Right cardiac atrium (tissue), 5 donors: ENCODE results near the gene TACSTD2. TPM values are rescaled to one million over a fixed set of nuclear protein-coding genes. Genes with fewer than 3 reads are reported as not detected.
"Not testable (repeated sequence)": the region's sequence is repeated elsewhere in the genome, so short reads cannot be mapped to it uniquely, and the experiment has no call there.

ENCODE experiments used
- ATAC-seq, 2 donors: fragments of 200-7000 bp; cut with Tn5 transposase; one replicate each; pipeline versions ENCODE4 v1.8.0 to v1.9.1; 2020; ENCODE audit warnings: moderate library complexity in 2 of 2, mild to moderate bottlenecking in 1 of 2
- DNase-seq, 3 donors: peaks; one replicate each; pipeline ENCODE4 v3.0.0-alpha.2; 2020
- H3K27ac ChIP-seq: one replicate; pipeline ENCODE4 v1.5.1; 2013; ENCODE audit warnings: mild to moderate bottlenecking, low read length, control low read depth, moderate library complexity
- H3K27me3 ChIP-seq: one replicate; pipeline ENCODE4 v1.6.1; 2013; ENCODE audit not compliant: control insufficient read depth, insufficient read depth
- H3K4me1 ChIP-seq: one replicate; pipeline ENCODE4 v1.6.1; 2013; ENCODE audit warnings: low read length; ENCODE audit not compliant: control insufficient read depth, insufficient read depth
- H3K4me3 ChIP-seq: one replicate; pipeline ENCODE4 v1.5.1; 2013; ENCODE audit warnings: low read length, control low read depth
- H3K9me3 ChIP-seq: one replicate; pipeline ENCODE4 v1.6.1; 2013; ENCODE audit warnings: low read length; ENCODE audit not compliant: control insufficient read depth
- WGBS: extraction: QIAGEN DNeasy Blood & Tissue Kit; methylation state at CpG from one replicate; pipeline ENCODE4 v1.1.7; 2013; 5-methylcytosine and 5-hydroxymethylcytosine counted together
- intact Hi-C, 4 donors: fragments of 100-400 bp; cut with DNase I; formaldehyde crosslinking; loops; one replicate each; pipeline versions ENCODE4 v1.11.0 to v1.14.0; 2022 to 2023
- polyA plus RNA-seq: library from polyadenylated mRNA; stranded (reverse); fragments of 200-250 nt; gene quantifications from one replicate; pipeline ENCODE4 v1.2.3, GENCODE V29; 2013
- total RNA-seq, 4 donors: library from RNA; stranded (reverse); fragmentation: NEBNext Ultra II Directional; extraction: Animal tissue kit (Norgen Biotek cat#: 25700); gene quantifications; one replicate each; pipeline ENCODE4 v1.2.1, GENCODE V29; 2021
- donor health status: healthy with polysubstance abuse.
- donor health status: DM: no; HTN: yes; CAD: no.
- donor health status: DM: no; HTN: no; CAD: no.
- donor health status: DM: no; HTN: yes; CAD: no; lungs with severe emphysema.
- donor health status: DM: yes; HTN: yes; CAD: no.

Gene TACSTD2
- total and polyA plus RNA-seq, 5 donors, result 0.09 to 0.33 (median 0.15) TPM

DNA sequence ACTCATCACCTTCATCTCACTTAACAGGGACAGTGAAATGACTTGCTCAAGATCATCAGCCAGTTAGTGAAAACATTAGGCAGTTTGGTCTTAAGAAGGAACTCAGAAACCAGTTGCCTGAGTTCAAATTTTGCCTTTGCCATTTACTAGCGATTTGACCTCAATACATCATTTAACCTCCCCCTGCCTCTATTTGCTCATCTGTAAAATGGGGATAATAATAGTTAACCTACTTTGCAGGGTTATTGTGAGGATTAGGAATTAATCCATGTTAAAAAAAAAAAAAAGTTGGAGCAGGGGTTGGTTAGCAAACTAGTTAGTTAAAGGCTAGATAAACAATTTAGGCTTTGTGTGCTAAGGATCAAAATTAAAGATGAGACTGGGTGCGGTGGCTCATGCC lies 10.6 kb upstream of the TACSTD2 start:
- Histone ChIP-seq H3K27me3 (no peaks in the 10 kb centered on the region), H3K4me1 (peaks cover 7% of the 10 kb centered on the region), H3K27ac (no peak overlapping the region), H3K9me3 (no peaks in the 10 kb centered on the region), H3K4me3 (no peak overlapping the region)
- no peak for ATAC-seq
- intact Hi-C loops, result no loop called here
- WGBS, result 90% methylated on average over 2 of the region's 2 CpGs
- no peak for DNase-seq

DNA sequence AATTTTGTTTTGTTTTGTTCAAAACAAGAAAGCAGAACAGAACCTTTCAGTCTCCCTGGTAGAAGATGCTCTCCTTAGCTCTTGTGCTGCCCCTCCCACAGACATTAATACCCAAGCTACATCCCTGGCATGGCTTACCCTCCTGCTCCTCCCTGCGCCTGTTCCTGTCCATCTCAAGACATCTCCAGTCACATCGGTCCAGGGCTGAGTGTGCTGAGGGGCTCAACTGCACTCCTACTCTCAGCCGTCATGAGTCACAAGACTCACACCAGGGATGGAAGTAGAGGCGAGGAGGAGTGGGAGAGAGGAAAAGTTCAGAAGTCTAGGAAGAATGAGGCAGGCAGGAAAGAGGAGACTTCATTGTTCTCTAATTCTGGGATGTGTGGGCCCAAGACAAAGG lies 9.2 kb upstream of the TACSTD2 start:
- no peak overlapping the region for H3K27ac ChIP-seq
- no peak for ATAC-seq

DNA sequence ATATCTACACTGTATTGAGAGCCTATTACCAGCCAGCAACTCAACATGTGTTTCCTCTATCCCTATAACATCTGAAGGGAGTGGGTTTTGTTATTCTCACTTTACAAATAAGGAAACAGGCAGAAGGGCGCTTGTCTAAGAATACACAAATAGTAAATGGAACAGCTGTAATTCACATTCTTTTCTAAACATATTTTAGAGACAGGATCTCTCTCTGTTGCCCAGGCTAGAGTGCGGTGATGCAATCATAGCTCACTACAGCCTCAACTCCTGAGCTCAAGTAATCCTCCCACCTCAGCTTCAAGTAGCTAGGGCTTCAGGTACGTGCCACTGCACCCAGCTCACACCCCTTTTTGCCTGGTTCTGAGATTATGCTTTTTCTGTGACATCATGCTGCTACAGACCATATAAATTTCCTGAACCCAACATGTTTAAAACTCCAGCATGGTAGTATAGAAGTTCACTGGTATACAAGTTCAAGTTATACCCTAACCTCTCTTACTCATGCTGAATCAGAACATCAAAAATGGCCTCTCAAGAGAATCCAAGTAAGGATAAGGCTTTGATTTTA lies 8.6 kb upstream of the TACSTD2 start:
- WGBS, result 38% methylated on average over 3 of the region's 3 CpGs
- intact Hi-C loops, result no loop called here

More for the DNA sequence above, 9.2 kb upstream of the TACSTD2 start:
- peaks cover 4% of the 10 kb centered on the region for H3K4me1 ChIP-seq
- no peaks in the 10 kb centered on the region for H3K27me3 ChIP-seq
- intact Hi-C loops, result no loop called here
- no peak for DNase-seq
- 71% methylated on average over 4 of the region's 4 CpGs for WGBS
- H3K4me3 ChIP-seq, result no peak overlapping the region
- H3K9me3 ChIP-seq, result no peaks in the 10 kb centered on the region

DNA sequence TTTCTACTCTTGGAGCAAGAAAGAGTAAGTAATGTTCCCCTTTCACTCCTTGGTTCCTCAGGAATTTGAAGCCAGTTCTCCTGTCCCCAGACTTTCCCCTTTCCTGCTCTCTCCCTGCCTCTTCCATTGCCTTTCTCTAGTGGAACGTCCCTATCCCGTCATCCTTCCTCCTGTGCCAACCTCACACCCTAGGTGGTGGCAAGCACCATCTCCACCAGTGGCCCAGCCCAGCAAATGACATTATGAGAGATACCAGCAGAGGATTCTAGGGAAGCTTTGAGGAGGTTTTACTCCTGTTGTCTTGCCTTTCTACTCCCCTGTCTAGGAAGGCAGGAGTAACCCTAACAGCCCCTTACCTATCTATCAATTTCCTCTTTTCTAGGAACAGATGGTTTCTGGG lies 8.1 kb upstream of the TACSTD2 start:
- H3K4me1 ChIP-seq, result peaks cover 4% of the 10 kb centered on the region
- no peaks in the 10 kb centered on the region for H3K9me3 ChIP-seq
- 25% methylated on average over 2 of the region's 2 CpGs for WGBS
- H3K27me3 ChIP-seq, result no peaks in the 10 kb centered on the region
- no peak overlapping the region for H3K27ac ChIP-seq
- no peak for DNase-seq
- intact Hi-C loops, result no loop called here
- ATAC-seq, result no peak
- no peak overlapping the region for H3K4me3 ChIP-seq

More for the DNA sequence above, 8.6 kb upstream of the TACSTD2 start:
- no peak for DNase-seq
- peaks cover 4% of the 10 kb centered on the region for H3K4me1 ChIP-seq
- no peak overlapping the region for H3K4me3 ChIP-seq
- no peaks in the 10 kb centered on the region for H3K27me3 ChIP-seq
- no peaks in the 10 kb centered on the region for H3K9me3 ChIP-seq
- no peak for ATAC-seq
- H3K27ac ChIP-seq, result no peak overlapping the region

DNA sequence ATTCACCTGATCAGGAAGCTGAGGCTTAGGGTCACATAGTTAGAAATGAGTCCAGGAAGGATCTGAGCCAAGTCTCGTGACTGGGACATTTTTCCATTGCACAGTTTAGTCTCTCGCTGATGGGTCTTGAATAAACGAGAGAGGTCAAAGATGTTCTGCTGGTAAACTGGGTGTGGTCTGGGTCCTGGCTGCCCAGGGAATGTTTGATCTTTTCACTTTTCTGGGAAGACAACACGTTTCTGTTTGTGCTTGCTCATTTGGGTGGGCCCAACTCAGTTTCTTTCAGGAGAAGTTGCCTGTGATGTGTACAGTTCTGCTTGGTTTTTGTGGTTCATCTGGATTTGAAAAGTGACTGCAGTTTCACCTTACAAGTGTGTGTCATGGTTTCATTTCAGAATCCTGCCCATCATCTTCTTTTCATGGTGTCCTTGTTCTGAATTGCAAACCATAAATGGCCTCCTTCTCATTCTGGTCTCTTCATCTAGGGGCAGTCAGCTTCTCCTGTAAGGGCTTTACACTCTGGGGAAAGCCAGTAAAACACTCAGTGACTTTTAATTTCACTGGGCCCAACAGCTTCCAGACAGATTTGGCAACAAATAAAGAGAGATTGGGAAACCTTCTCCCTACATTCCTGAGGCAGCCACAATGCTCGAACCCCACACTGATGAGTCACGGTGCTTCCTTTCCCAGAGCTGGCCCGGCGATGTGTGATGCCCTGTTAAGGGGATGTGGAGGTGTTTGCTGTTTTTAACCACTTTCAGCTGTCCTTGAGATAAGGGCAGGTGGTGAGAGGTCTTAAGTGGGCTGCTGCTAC lies 7.2 kb upstream of the TACSTD2 start:
- Histone ChIP-seq H3K4me1 (peaks cover 4% of the 10 kb centered on the region), H3K27ac (no peak overlapping the region), H3K9me3 (no peaks in the 10 kb centered on the region), H3K27me3 (no peaks in the 10 kb centered on the region), H3K4me3 (no peak overlapping the region)
- WGBS, result 26% methylated on average over 8 of the region's 8 CpGs
- intact Hi-C loops, result no loop called here
- DNase-seq (peak; percentile 73 to 78 (median 76)), ATAC-seq (peak; percentile 82 to 93)

DNA sequence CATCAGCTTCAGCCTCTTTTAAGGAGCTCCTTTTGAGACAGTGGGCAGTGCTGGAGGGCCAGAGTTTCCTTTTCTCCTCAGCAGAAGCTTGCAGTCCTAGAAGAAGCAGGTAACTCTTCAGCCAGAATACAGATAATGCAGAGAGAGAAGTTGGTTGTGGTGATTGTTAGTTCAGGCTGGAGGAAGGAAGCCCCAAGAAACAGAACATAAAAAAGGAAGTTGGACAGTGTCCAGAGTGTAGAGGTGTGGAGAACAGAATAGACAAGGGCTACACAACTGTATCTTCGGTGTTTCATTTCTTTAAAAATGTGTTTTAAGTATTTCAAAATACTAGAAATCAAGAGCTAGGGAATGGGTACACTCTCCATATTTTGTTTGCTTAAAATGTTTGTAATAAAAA lies 6.4 kb upstream of the TACSTD2 start:
- WGBS, result 42% methylated on average over 1 of the region's 1 CpG

DNA sequence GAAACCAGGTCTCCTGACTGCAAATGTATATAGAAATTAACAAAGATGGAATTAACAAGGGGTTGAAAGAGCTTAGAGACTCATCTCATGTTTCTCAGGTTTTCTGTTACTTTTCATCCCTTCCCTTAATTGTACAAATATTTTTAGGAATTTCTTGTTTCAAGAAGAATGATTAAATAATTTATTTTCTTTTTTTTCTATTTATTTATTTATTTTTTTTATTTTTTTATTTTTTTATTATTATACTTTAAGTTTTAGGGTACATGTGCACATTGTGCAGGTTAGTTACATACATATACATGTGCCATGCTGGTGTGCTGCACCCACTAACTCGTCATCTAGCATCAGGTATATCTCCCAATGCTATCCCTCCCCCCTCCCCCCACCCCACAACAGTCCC lies 5.1 kb upstream of the TACSTD2 start:
- H3K9me3 ChIP-seq, DNase-seq, intact Hi-C loops, H3K4me3 ChIP-seq, ATAC-seq, H3K27me3 ChIP-seq, H3K4me1 ChIP-seq, H3K27ac ChIP-seq: not testable (repeated sequence)
- 86% methylated on average over 1 of the region's 1 CpG for WGBS

More for the DNA sequence above, 6.4 kb upstream of the TACSTD2 start:
- peak in 1 of 2 donors; percentile 34 for ATAC-seq
- Histone ChIP-seq H3K27me3 (no peaks in the 10 kb centered on the region), H3K4me3 (no peak overlapping the region), H3K27ac (no peak overlapping the region), H3K4me1 (peaks cover 4% of the 10 kb centered on the region), H3K9me3 (no peaks in the 10 kb centered on the region)
- DNase-seq, result no peak
- intact Hi-C loops, result no loop called here

DNA sequence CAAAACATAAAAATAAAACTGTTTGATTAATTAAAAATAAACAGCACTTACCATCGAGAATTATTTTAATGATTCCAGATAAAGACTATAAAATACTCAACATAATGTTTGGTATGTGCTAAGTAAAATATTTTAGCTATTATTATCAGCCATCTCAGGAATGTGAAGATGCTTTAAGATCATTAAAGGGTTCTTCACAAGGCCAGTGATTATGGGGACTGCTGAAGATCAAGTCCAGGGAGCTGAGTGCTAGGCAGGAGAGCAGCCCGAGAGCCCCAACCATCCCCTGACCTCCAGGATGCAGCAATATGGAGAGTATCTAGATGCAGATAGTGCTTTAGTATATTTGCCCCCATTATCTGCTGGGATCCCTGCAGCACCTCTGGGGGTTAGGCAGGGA lies 4.6 kb upstream of the TACSTD2 start:
- intact Hi-C loops, result no loop called here

DNA sequence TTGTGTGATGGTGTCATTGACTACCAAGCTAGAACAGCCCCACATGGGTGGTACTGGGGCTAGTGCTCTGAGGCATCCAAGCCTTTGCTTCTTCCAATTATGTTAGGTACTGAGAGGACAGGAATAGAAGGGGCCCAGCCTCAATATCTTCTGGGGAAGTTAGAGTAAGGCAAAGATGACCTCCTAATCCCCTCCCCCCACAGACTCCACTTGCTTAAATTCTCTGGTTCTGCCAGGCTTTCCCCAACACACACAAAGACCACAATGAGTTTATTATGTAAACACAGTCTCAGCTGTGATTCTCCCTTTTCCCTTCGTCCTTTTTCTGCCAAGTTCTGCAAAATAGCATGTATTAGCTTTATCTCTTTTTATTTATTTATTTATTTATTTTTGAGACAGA lies 3.1 kb upstream of the TACSTD2 start:
- no peak for ATAC-seq
- no peaks in the 10 kb centered on the region for H3K9me3 ChIP-seq
- H3K4me3 ChIP-seq, result no peak overlapping the region
- WGBS, result 34% methylated on average over 1 of the region's 1 CpG
- DNase-seq, result no peak
- H3K27ac ChIP-seq, result no peak overlapping the region
- peaks cover 4% of the 10 kb centered on the region for H3K4me1 ChIP-seq
- intact Hi-C loops, result no loop called here
- no peaks in the 10 kb centered on the region for H3K27me3 ChIP-seq

More for the DNA sequence above, 4.6 kb upstream of the TACSTD2 start:
- WGBS, result 82% methylated on average over 2 of the region's 2 CpGs
- Histone ChIP-seq H3K9me3 (no peaks in the 10 kb centered on the region), H3K4me3 (no peak overlapping the region), H3K27me3 (no peaks in the 10 kb centered on the region), H3K27ac (no peak overlapping the region), H3K4me1 (peaks cover 4% of the 10 kb centered on the region)
- no peak for DNase-seq
- no peak for ATAC-seq

DNA sequence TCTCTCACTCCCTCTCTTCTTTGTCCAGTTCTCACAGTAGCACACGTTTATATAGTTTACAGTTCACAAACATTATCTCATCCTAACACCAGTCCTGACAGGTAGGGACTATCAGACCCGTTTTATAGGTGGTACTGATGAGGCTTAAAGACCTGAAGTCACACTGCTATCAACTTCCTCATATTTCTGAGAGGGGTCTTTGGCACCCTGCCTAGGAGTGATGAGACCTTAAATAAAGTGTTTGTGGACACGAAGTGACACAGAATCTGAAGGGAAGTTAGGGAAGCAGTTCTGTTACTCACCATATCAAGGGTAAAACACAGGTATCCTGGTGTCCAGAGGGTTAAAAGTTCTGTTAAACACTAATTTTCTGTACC lies 590 bp upstream of the TACSTD2 start:
- Histone ChIP-seq H3K4me1 (no peaks in the 10 kb centered on the region), H3K27ac (no peak overlapping the region), H3K9me3 (no peaks in the 10 kb centered on the region), H3K4me3 (no peak overlapping the region), H3K27me3 (no peaks in the 10 kb centered on the region)
- intact Hi-C loops, result no loop called here
- WGBS, result 14% methylated on average over 3 of the region's 3 CpGs
- DNase-seq (no peak), ATAC-seq (no peak)

DNA sequence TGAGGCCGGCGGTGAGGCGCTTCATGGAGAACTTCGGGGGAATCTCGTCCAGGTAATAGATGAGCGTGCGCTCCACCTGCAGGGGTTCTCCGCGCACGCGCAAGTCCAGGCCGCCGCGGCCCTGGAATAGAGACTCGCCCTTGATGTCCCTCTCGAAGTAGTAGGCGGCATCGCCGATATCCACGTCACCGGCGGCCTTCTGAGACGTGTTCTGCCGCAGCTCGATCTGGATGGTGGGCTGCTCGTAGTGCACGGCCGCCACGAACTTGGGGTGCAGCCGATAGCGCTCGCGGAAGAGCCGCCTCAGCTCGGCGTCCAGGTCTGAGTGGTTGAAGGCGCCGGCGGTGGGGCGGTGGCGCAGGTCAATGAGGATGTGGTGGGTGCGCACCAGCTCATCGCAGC lies 726 bp downstream of the TACSTD2 start:
- WGBS, result 5% methylated on average over 43 of the region's 43 CpGs

More for the DNA sequence above, 726 bp downstream of the TACSTD2 start:
- Histone ChIP-seq H3K4me1 (no peaks in the 10 kb centered on the region), H3K27me3 (no peaks in the 10 kb centered on the region), H3K27ac (no peak overlapping the region), H3K4me3 (peak overlapping the region; percentile 14), H3K9me3 (no peaks in the 10 kb centered on the region)
- DNase-seq (peak in 1 of 3 donors; percentile 66), ATAC-seq (peak; percentile 38 to 40)
- intact Hi-C loops, result no loop called here
